ENCODE results near the gene NAV2.

The NAV2 gene

DNA sequence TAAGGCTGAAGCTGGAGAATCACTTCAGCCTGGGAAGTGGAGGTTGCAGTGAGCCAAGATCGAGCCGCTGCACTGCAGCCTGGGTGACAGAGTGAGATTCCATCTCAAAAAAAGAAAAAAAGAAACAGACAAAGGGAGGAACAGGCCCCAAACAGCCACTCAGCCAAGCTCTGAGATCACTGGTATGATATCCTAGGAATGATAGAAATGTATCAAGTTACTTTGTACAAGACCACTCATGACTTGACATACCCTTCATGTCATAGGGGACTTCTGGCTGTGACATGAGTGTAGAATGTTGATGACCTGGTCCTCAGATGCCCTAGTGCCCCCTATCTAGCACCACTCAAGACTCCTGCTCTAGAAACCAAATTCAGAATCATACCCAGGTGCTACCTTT, 216.5 kb downstream of the NAV2 start:
- Histone ChIP-seq H3K4me3 (ENCODE audit: low read depth in 1 of 2, low read length in 2 of 2) (no peak overlapping the region), H3K27ac (ENCODE audit: low read length) (no peak overlapping the region), H3K36me3 (ENCODE audit: insufficient read depth, low read length) (no peaks in the 10 kb centered on the region), H3K9me3 (ENCODE audit: insufficient read depth, low read length, severe bottlenecking) (no peaks in the 10 kb centered on the region), H3K27me3 (ENCODE audit: insufficient read depth, low read length, poor library complexity) (peaks cover 3% of the 10 kb centered on the region), H3K4me1 (ENCODE audit: insufficient read depth, low read length) (no peaks in the 10 kb centered on the region), H3K9ac (ENCODE audit: low read depth, low read length) (no peak overlapping the region), H4K20me1 (ENCODE audit: insufficient read depth, low read length) (no peaks in the 10 kb centered on the region), H2AFZ (ENCODE audit: low read depth, low read length) (no peak overlapping the region), H3K4me2 (ENCODE audit: insufficient read depth, low read length) (no peak overlapping the region), H3K79me2 (ENCODE audit: insufficient read depth, low read length) (no peaks in the 10 kb centered on the region)
- TF ChIP-seq EZH2 (IDR thresholded peaks at IDR 0.05; ENCODE audit: borderline replicate concordance, low read depth, low read length, severe bottlenecking) = no peak
- no peak for ATAC-seq (ENCODE audit: insufficient read depth, low read depth)
- DNase-seq = no peak

- H3K79me2 ChIP-seq (ENCODE audit: insufficient read depth, low read length) = no peaks in the 10 kb centered on the region
- no peaks in the 10 kb centered on the region for H3K4me1 ChIP-seq (ENCODE audit: insufficient read depth, low read length)
- DNase-seq (no peak), ATAC-seq (ENCODE audit: insufficient read depth, low read depth) (no peak)
- no peaks in the 10 kb centered on the region for H4K20me1 ChIP-seq (ENCODE audit: insufficient read depth, low read length)
- TF ChIP-seq CTCF (IDR thresholded peaks at IDR 0.05; ENCODE audit: borderline replicate concordance, extremely low read depth, low read length, poor library complexity, severe bottlenecking) (no peak), EZH2 (IDR thresholded peaks at IDR 0.05; ENCODE audit: borderline replicate concordance, low read depth, low read length, severe bottlenecking) (no peak)
- peaks cover 3% of the 10 kb centered on the region for H3K27me3 ChIP-seq (ENCODE audit: insufficient read depth, low read length, poor library complexity)
- H2AFZ ChIP-seq (ENCODE audit: low read depth, low read length) = no peak overlapping the region
- H3K27ac ChIP-seq (ENCODE audit: low read length) = no peak overlapping the region
- H3K9ac ChIP-seq (ENCODE audit: low read depth, low read length) = no peak overlapping the region
- H3K36me3 ChIP-seq (ENCODE audit: insufficient read depth, low read length) = no peaks in the 10 kb centered on the region
- no peaks in the 10 kb centered on the region for H3K9me3 ChIP-seq (ENCODE audit: insufficient read depth, low read length, severe bottlenecking)
- no peak overlapping the region for H3K4me3 ChIP-seq (ENCODE audit: low read depth in 1 of 2, low read length in 2 of 2)
- no peak overlapping the region for H3K4me2 ChIP-seq (ENCODE audit: insufficient read depth, low read length)
Measured at GRCh38 chr11:19929655-19930054, 217.0 kb downstream of the NAV2 start.

- H4K20me1 ChIP-seq (ENCODE audit: insufficient read depth, low read length) = no peaks in the 10 kb centered on the region
- H2AFZ ChIP-seq (ENCODE audit: low read depth, low read length) = no peak overlapping the region
- H3K36me3 ChIP-seq (ENCODE audit: insufficient read depth, low read length) = no peaks in the 10 kb centered on the region
- TF ChIP-seq CTCF (IDR thresholded peaks at IDR 0.05; ENCODE audit: borderline replicate concordance, extremely low read depth, low read length, poor library complexity, severe bottlenecking) (no peak), EZH2 (IDR thresholded peaks at IDR 0.05; ENCODE audit: borderline replicate concordance, low read depth, low read length, severe bottlenecking) (no peak)
- H3K4me1 ChIP-seq (ENCODE audit: insufficient read depth, low read length) = no peaks in the 10 kb centered on the region
- no peak overlapping the region for H3K4me2 ChIP-seq (ENCODE audit: insufficient read depth, low read length)
- no peaks in the 10 kb centered on the region for H3K79me2 ChIP-seq (ENCODE audit: insufficient read depth, low read length)
- H3K27ac ChIP-seq (ENCODE audit: low read length) = no peak overlapping the region
- no peak overlapping the region for H3K9ac ChIP-seq (ENCODE audit: low read depth, low read length)
- no peak overlapping the region for H3K4me3 ChIP-seq (ENCODE audit: low read depth in 1 of 2, low read length in 2 of 2)
- H3K27me3 ChIP-seq (ENCODE audit: insufficient read depth, low read length, poor library complexity) = peaks cover 3% of the 10 kb centered on the region
- DNase-seq (no peak), ATAC-seq (ENCODE audit: insufficient read depth, low read depth) (no peak)
- H3K9me3 ChIP-seq (ENCODE audit: insufficient read depth, low read length, severe bottlenecking) = no peaks in the 10 kb centered on the region
Measured at GRCh38 chr11:19931141-19931770, 218.6 kb downstream of the NAV2 start.

DNA sequence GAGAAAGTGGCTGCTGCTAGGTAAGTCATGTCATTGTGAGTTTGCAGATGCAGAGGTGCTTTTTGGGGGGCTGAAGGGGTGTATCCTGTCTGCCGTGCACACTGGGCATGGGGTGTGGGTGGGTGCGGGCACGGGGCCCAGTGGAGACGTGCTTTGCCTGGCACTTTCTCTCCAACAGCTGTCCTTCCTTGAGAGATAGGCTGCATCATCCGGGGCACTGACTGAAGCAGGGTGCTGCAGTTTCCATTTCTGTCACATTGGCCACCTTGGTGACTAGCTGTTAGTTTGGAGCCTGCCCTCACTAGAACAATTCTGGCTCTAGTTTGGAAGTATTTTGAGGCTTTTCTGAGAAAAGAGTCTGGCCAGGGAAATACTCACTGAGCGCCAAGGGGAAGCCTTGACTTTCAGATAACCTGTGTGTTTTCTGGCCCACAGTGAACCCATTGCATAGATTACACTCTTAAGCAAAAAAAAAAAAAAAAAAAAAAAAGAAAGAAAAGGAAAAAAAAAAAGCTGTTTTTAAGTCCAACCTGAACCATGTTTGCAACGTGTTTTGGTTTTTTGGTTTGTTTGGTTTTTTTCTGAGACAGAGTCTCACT, 219.2 kb downstream of the NAV2 start:
- no peak overlapping the region for H3K4me3 ChIP-seq (ENCODE audit: low read depth in 1 of 2, low read length in 2 of 2)
- H3K27ac ChIP-seq (ENCODE audit: low read length) = no peak overlapping the region
- H2AFZ ChIP-seq (ENCODE audit: low read depth, low read length) = no peak overlapping the region
- no peak for TF ChIP-seq CTCF (IDR thresholded peaks at IDR 0.05; ENCODE audit: borderline replicate concordance, extremely low read depth, low read length, poor library complexity, severe bottlenecking)
- no peak for TF ChIP-seq EZH2 (IDR thresholded peaks at IDR 0.05; ENCODE audit: borderline replicate concordance, low read depth, low read length, severe bottlenecking)
- no peaks in the 10 kb centered on the region for H4K20me1 ChIP-seq (ENCODE audit: insufficient read depth, low read length)
- H3K4me1 ChIP-seq (ENCODE audit: insufficient read depth, low read length) = no peaks in the 10 kb centered on the region
- H3K36me3 ChIP-seq (ENCODE audit: insufficient read depth, low read length) = no peaks in the 10 kb centered on the region
- no peaks in the 10 kb centered on the region for H3K9me3 ChIP-seq (ENCODE audit: insufficient read depth, low read length, severe bottlenecking)
- no peak overlapping the region for H3K4me2 ChIP-seq (ENCODE audit: insufficient read depth, low read length)
- H3K27me3 ChIP-seq (ENCODE audit: insufficient read depth, low read length, poor library complexity) = peaks cover 3% of the 10 kb centered on the region
- H3K9ac ChIP-seq (ENCODE audit: low read depth, low read length) = no peak overlapping the region
- DNase-seq (no peak), ATAC-seq (ENCODE audit: insufficient read depth, low read depth) (no peak)
- no peaks in the 10 kb centered on the region for H3K79me2 ChIP-seq (ENCODE audit: insufficient read depth, low read length)

Measured in DND-41 (cell line).